Uterus (tissue), 2 donors: ENCODE measurements around the gene STXBP1.

Source experiments
- POLR2A ChIP-seq, 2 donors: fragments of 450-650 bp; IDR thresholded peaks; one replicate each; pipeline ENCODE4 v1.6.1; 2016; ENCODE audit warnings: antibody characterized with exemption in 2 of 2, mild to moderate bottlenecking in 1 of 2, moderate library complexity in 1 of 2
- TF ChIP-seq, protein P1 (sequence below), 4 experiments: fragments of 200-600 bp in 2 of 4; fragments of 450-650 bp in 2 of 4; sonication (generic) in 2 of 4; IDR thresholded peaks; one replicate each; pipeline ENCODE4 v1.5.1; 2016 to 2019; ENCODE audit warnings: antibody characterized with exemption in 4 of 4, mild to moderate bottlenecking in 2 of 4, moderate library complexity in 1 of 4

DNA sequence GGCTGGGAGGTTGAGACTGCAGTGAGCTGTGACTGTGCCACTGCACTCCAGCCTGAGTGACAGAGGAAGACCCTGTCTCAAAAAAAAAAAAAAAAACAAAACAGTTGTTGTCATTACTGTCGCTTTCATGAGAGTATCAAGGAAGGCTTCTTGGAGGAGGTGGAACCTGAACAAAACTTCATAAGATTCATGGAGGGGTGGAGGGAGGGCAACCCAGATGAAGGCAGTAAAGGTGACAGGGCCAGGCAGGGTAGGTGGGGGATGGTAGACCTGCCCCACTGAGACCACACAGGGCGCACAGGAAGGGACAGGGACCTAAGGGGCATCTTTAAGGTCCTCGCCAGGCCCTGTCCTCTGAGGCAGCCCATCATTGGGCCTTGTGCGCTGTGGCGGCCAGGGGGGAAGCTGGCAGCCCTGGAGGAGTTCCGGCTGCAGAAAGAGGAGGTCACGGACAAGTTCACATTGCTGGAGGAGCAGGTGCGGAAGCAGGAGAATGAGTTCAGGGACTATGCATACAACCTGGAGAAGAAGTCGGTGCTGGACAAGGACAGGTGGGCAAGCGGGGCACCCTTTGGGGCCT lies 98.2 kb downstream of the STXBP1 start:
- TF ChIP-seq, protein P1, sequence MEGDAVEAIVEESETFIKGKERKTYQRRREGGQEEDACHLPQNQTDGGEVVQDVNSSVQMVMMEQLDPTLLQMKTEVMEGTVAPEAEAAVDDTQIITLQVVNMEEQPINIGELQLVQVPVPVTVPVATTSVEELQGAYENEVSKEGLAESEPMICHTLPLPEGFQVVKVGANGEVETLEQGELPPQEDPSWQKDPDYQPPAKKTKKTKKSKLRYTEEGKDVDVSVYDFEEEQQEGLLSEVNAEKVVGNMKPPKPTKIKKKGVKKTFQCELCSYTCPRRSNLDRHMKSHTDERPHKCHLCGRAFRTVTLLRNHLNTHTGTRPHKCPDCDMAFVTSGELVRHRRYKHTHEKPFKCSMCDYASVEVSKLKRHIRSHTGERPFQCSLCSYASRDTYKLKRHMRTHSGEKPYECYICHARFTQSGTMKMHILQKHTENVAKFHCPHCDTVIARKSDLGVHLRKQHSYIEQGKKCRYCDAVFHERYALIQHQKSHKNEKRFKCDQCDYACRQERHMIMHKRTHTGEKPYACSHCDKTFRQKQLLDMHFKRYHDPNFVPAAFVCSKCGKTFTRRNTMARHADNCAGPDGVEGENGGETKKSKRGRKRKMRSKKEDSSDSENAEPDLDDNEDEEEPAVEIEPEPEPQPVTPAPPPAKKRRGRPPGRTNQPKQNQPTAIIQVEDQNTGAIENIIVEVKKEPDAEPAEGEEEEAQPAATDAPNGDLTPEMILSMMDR (IDR thresholded peaks at IDR 0.05) = no peak
- no peak for TF ChIP-seq POLR2A (IDR thresholded peaks at IDR 0.05)
